ENCODE data around the gene ACSBG1. TPM values are rescaled to one million over a fixed set of nuclear protein-coding genes. Genes with fewer than 3 reads are reported as not detected.

The ACSBG1 gene
- total RNA-seq, 1 donor: 0.52 TPM

DNA sequence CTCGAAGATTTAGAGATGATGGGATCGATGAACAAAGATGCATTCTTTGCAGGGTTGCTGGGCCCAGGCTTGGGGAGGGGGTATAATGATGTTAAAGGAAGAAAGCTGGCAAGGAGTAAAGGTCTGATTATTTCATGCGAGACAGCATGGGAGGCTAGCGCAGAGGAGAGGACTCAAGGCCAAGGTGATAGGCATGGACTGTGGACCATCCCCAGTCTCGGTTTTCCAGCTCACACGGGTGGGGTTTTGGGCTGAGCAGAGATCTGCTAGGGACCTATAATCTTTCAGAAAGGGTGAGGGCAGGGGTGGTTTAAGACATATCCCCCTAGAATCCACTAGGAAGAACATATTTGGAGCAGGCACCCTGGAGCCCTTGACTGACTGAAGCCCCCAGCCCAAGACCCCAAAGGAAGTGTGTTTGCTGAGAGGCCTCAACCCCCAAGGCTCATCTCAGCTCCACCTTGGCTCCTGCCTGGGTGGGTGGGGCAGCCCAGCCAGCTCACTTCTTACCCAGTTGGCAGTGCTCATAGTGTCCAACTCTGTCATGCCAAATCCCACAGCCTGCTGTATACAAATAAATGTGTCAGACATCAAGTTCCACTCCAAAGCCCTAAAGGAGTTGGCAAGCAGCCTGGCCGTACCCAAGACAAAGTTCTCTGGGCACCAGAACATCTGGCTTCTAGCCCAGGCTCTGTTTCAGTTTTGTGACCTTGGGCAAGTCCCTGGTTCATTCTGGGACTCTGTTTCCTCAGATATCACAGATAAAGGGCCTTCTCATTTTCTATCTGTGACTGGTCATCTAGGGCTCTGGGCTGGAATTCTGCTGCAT lies 17.9 kb downstream of the ACSBG1 start:
- no peaks in the 10 kb centered on the region for H3K4me1 ChIP-seq (ENCODE audit: insufficient read depth, low read length)
- no peaks in the 10 kb centered on the region for H3K27me3 ChIP-seq (ENCODE audit: insufficient read depth, low read length)
- no peak overlapping the region for H3K4me3 ChIP-seq (ENCODE audit: low read length)
- no peaks in the 10 kb centered on the region for H3K9me3 ChIP-seq (ENCODE audit: low read depth, low read length)

- no peaks in the 10 kb centered on the region for H3K9me3 ChIP-seq (ENCODE audit: low read depth, low read length)
- H3K4me1 ChIP-seq (ENCODE audit: insufficient read depth, low read length): no peaks in the 10 kb centered on the region
- H3K4me3 ChIP-seq (ENCODE audit: low read length): no peak overlapping the region
- H3K27me3 ChIP-seq (ENCODE audit: insufficient read depth, low read length): no peaks in the 10 kb centered on the region
Observed at GRCh38 chr15:78213956-78214355, 20.4 kb downstream of the ACSBG1 start.

DNA sequence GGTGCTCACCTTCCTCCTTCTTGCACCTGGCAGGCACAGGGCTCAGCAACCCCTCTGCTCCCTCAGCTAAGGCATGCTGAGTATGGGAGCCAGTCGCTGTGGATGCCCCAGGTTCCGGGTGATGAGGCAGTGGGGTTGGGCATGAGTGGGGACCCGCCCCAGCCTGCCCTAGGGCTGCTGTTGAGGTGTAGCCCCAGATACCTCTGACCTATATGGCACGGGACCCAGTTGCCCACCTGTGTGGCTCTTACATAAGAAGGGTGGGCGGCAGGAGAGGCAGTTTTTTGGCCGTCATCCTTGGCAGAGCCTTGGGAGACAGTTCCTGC lies 21.0 kb downstream of the ACSBG1 start:
- Histone ChIP-seq H3K4me3 (ENCODE audit: low read length) (no peak overlapping the region), H3K4me1 (ENCODE audit: insufficient read depth, low read length) (no peaks in the 10 kb centered on the region), H3K27me3 (ENCODE audit: insufficient read depth, low read length) (no peaks in the 10 kb centered on the region), H3K9me3 (ENCODE audit: low read depth, low read length) (no peaks in the 10 kb centered on the region)

DNA sequence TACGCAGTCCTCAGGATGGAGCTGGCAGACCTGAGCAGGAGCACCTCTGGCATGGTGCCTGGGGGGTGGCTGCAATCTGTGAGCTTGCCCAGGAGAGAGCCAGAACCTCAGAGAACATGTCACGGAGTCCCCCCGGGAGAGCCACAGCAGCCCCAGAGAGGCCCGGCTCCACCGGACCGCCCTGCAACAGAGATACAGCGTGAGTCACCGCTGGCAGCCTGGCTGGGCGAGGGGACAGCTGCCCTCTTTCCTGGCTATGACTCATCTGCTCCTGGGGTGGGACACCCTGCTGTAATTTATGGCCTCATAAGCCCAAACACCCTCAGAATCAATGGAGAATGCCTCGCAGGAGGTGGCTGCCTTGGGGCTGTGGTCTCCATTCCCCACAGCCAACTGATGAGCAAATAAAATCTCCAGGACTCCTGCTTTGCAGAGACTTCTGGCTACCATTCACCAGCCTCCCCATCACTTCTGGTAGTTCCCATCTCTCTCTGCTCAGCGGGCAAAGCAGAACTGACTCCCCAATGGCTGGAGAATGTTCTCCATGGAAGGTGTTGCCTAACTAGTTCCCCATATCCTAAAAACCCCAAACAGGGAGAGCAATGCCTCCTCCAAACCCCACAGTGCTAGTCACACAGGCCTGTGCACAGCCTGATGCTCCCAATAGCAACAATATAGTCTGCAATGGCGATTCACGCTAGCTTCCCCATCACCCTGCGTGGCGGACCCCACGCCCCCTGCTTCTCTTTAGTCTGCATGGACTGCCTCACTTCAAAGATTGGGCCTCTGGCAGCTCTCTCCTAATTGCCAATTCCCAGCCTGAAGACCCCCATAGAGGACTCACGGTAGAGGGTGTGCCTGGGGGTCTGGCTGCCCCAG lies 21.6 kb downstream of the ACSBG1 start:
- H3K4me3 ChIP-seq (ENCODE audit: low read length): no peak overlapping the region
- no peaks in the 10 kb centered on the region for H3K27me3 ChIP-seq (ENCODE audit: insufficient read depth, low read length)
- no peaks in the 10 kb centered on the region for H3K9me3 ChIP-seq (ENCODE audit: low read depth, low read length)
- no peaks in the 10 kb centered on the region for H3K4me1 ChIP-seq (ENCODE audit: insufficient read depth, low read length)

DNA sequence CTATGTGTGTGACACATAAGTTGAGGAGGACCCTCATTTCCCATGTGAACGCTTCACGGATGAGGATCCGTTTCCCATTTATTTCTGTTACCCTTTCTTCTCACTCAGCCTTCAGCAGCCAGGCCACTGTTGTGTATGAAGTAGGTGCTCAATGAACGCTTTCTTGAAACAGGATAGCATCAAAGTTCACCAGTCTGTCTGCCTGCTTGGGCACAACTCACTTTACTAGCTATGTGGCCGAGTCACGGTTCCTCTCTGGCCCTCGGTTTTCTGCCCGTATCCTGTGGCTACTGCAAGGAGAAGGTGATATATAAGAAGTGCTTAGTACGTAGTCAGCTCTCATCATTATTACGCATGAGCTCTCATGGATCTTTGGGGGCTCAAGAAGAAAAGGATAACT lies 22.4 kb downstream of the ACSBG1 start:
- Histone ChIP-seq H3K4me1 (ENCODE audit: insufficient read depth, low read length) (no peaks in the 10 kb centered on the region), H3K9me3 (ENCODE audit: low read depth, low read length) (no peaks in the 10 kb centered on the region), H3K4me3 (ENCODE audit: low read length) (no peak overlapping the region), H3K27me3 (ENCODE audit: insufficient read depth, low read length) (no peaks in the 10 kb centered on the region)

DNA sequence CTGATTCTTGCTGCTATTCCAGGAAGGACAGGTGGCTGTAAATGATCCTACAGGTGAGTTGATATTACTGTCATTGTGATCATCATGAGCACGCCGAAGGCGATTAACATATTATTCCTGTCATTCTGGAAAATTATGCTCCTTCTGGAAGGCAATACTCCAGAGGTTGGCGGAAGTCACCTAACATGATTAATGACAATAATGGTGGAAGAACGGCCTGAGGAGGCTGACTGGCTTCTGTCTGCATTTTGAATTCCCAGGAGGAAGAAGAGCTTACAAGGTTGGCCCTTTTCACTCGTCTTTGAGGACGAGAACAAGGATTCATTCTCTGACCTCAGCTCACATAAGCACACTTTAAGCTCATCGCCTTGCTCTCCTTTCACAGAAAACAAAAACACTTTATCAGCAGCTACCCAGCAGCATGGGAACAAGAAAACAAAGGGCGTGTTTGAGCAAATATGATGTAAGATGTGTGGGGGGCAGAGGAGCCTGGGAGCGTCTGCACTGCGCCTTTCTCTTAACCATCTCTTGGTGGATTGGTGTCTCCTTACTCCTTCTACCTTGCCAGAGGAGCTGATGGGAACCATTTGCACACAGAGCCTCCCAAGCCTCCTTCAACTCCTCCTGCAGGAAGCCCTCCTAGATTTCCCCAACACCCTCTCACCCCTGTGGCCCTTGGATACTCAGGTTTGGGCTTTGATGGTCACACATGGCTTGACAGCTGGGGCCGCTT lies 23.0 kb downstream of the ACSBG1 start:
- H3K9me3 ChIP-seq (ENCODE audit: low read depth, low read length): no peaks in the 10 kb centered on the region
- H3K4me3 ChIP-seq (ENCODE audit: low read length): no peak overlapping the region

GRCh38 chr15:78210349-78210717 lies 24.0 kb downstream of the ACSBG1 start:
- Histone ChIP-seq H3K9me3 (ENCODE audit: low read depth, low read length) (no peaks in the 10 kb centered on the region), H3K4me3 (ENCODE audit: low read length) (no peak overlapping the region), H3K27me3 (ENCODE audit: insufficient read depth, low read length) (no peaks in the 10 kb centered on the region), H3K4me1 (ENCODE audit: insufficient read depth, low read length) (no peaks in the 10 kb centered on the region)

More for the DNA sequence above, 23.0 kb downstream of the ACSBG1 start:
- Histone ChIP-seq H3K27me3 (ENCODE audit: insufficient read depth, low read length) (no peaks in the 10 kb centered on the region), H3K4me1 (ENCODE audit: insufficient read depth, low read length) (no peaks in the 10 kb centered on the region)

DNA sequence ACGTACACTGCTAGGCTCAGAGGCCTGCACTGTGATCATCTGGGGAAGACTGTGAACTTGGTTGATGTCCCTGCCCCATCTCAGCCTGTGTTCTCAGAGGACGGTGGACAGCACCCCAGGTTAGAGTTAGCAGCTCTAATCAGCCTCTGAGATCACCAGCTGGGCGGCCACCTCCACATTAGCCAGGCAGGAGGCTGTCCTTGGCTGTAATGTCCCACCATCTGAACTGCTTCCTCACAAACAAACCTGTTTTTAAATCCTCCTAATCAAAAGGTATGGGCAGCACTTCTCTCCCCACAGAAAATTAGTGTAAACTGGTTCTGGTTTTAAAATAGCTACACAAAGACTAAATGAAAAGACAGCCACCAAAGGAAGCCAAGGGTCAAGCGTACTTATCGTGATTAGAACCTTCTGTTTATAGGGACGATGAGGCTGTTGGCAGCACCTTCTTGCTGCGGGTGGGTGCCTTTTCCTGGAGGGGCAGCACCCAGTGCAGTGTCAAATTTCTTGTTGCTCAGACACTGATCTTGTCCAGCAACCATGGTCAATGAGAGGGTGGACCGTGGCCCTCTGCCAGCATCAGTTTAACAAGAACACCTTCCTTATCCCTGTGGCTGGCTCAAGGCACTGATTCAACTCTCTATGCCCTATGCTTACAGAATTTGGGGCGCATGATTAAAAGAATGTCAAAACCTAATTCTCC lies 24.6 kb downstream of the ACSBG1 start:
- Histone ChIP-seq H3K4me3 (ENCODE audit: low read length) (no peak overlapping the region), H3K27me3 (ENCODE audit: insufficient read depth, low read length) (no peaks in the 10 kb centered on the region), H3K4me1 (ENCODE audit: insufficient read depth, low read length) (no peaks in the 10 kb centered on the region), H3K9me3 (ENCODE audit: low read depth, low read length) (no peaks in the 10 kb centered on the region)

DNA sequence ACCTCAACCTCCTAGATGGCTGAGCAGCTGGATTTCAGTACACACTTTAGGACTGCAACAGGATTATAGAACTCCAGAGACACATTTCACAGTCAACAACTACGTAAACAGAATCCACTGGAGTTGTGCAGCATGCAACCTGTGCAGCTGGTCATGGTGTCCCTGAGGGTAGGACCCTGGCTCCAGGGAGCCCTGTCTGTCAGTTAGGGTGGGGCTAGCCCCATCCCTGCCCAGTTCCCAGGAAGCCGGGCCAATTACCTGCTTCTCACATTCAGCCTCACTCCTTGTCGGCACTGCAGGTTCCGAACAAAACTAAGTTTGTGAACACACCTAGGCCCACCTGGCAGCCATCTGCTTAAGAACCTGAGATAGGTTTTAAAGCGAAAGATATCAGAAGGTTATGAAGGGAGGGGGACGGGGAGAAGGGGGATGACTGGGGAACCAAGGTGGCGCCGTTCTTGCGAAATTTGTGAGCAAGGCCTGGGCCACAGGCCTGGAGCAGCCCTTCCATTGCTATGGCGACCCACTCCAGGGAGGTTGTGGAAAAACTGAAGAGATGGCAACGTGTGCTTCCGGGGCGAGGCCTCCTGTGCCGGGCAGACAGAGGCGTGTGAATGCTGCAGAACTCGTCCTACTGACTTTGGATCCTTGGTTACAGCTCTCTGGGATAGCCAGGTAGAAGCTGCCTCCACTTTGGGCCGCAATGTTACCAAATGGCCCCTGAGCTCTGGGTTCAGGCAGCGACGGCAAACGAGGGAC lies 25.3 kb downstream of the ACSBG1 start:
- no peak overlapping the region for H3K4me3 ChIP-seq (ENCODE audit: low read length)
- H3K9me3 ChIP-seq (ENCODE audit: low read depth, low read length): no peaks in the 10 kb centered on the region
- H3K27me3 ChIP-seq (ENCODE audit: insufficient read depth, low read length): no peaks in the 10 kb centered on the region
- H3K4me1 ChIP-seq (ENCODE audit: insufficient read depth, low read length): no peaks in the 10 kb centered on the region

DNA sequence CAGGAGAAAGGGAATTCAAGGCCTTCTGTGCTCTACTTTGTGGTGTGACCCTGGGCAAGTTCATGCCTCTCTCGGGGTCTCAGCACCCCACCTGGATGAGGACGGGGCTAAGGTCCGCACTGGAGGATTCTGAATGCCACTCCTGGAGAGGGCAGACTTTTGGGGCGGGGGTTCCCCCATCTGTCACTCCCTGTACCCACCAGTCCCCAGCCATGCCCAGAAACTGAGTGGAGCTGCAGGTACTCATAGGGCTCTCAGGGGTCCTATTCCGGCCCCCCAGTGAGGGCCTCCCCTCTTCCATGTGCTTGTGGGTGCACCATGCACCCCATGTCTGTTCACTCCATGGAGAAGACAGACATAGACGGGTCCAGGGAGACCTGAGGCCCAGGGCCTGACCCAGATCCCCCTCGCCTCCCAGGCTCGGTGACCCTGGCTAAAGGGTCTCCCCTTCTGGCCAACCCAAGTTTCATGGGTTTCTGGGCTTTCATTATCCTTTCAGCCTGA lies 26.0 kb downstream of the ACSBG1 start:
- H3K9me3 ChIP-seq (ENCODE audit: low read depth, low read length): no peaks in the 10 kb centered on the region
- H3K27me3 ChIP-seq (ENCODE audit: insufficient read depth, low read length): no peaks in the 10 kb centered on the region
- H3K4me1 ChIP-seq (ENCODE audit: insufficient read depth, low read length): no peaks in the 10 kb centered on the region
- H3K4me3 ChIP-seq (ENCODE audit: low read length): no peak overlapping the region

- Histone ChIP-seq H3K9me3 (ENCODE audit: low read depth, low read length) (no peaks in the 10 kb centered on the region), H3K27me3 (ENCODE audit: insufficient read depth, low read length) (no peaks in the 10 kb centered on the region), H3K4me1 (ENCODE audit: insufficient read depth, low read length) (no peaks in the 10 kb centered on the region), H3K4me3 (ENCODE audit: low read length) (no peak overlapping the region)
Observed at GRCh38 chr15:78207641-78208340, 26.6 kb downstream of the ACSBG1 start.

GRCh38 chr15:78207110-78207458 lies 27.3 kb downstream of the ACSBG1 start:
- H3K9me3 ChIP-seq (ENCODE audit: low read depth, low read length): no peaks in the 10 kb centered on the region
- H3K4me3 ChIP-seq (ENCODE audit: low read length): no peak overlapping the region
- H3K4me1 ChIP-seq (ENCODE audit: insufficient read depth, low read length): no peaks in the 10 kb centered on the region
- H3K27me3 ChIP-seq (ENCODE audit: insufficient read depth, low read length): no peaks in the 10 kb centered on the region

DNA sequence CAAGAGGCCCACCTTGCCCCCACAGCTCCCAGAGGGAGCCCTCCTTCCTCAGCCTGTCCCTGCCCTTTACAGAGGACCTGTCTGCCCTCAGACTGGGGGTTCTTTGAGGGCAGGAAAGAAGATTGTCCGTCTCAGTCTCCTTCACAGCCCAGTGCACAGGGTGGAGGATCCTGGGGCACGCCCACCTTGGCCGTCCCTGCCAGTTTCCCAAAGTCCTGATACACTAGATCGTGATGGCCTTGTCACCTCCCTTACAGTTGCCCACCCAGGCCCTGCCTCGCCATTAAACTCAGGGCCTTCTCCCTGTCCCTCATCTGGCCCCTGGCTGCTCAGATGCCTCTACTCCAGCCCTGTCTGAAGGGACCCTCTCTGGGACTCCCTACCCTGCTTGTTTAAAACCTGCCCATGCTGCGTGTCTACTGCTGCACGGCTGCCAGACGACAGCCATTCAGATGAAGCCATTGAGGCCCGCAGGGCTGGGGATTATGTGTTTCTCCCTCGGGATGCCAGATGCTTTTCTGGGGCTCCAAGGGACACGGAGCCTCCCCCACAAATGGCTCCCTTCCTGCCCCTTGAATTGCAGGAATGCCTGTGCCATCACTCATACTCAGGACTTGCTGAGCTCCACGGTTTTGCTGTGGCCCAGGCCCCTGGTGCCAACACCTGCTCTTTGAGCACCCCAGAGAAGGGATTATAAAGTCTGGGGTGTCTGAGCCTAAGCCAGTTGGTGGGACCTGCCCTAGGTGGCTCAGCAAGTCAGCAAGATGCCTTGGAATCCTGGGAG lies 27.8 kb downstream of the ACSBG1 start:
- H3K9me3 ChIP-seq (ENCODE audit: low read depth, low read length): no peaks in the 10 kb centered on the region
- no peaks in the 10 kb centered on the region for H3K27me3 ChIP-seq (ENCODE audit: insufficient read depth, low read length)
- H3K4me3 ChIP-seq (ENCODE audit: low read length): no peak overlapping the region
- H3K4me1 ChIP-seq (ENCODE audit: insufficient read depth, low read length): no peaks in the 10 kb centered on the region
